Renal cortex interstitium (tissue), 11 donors: ENCODE results near the gene SELPLG. TPM values are rescaled to one million over a fixed set of nuclear protein-coding genes. Genes with fewer than 3 reads are reported as not detected.
"Not testable (repeated sequence)": the region's sequence is repeated elsewhere in the genome, so short reads cannot be mapped to it uniquely, and the experiment has no call there.

Source experiments
- DNase-seq, 11 donors: peaks; one replicate each; pipeline ENCODE4 v3.0.0-alpha.2; 2013; ENCODE audit warnings: low read depth in 9 of 11, low spot score in 4 of 11; ENCODE audit errors: extremely low read depth in 1 of 11
- polyA plus RNA-seq, 3 donors: library from polyadenylated mRNA; unstranded; fragments of 120-200 nt; gene quantifications; one replicate each; pipeline ENCODE4 v1.2.1, GENCODE V29; 2013; ENCODE audit not compliant: insufficient read length in 3 of 3

Gene SELPLG
- polyA plus RNA-seq, 3 donors: 1.7 to 2.5 (median 2.3) TPM

DNA sequence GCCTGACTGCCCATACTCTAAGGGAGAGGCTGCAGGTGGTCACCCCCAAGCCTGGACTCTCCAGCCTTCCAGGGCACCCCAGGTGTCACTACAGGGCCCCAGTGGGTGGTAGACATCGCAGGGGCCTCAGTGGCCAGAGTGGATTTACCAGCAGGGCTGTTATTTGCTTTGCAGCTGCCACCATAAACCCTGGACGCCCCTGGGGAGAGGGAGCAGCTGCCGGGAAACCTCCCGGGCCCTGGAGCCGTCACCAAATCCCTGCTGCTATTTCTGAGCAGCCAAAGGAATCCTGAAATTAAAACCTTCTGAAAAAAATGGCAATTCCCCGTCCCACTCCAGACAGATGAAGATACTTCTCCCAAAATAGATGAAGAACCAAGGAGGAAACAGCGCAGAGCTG, 49.7 kb downstream of the SELPLG start:
- no peak for DNase-seq

DNA sequence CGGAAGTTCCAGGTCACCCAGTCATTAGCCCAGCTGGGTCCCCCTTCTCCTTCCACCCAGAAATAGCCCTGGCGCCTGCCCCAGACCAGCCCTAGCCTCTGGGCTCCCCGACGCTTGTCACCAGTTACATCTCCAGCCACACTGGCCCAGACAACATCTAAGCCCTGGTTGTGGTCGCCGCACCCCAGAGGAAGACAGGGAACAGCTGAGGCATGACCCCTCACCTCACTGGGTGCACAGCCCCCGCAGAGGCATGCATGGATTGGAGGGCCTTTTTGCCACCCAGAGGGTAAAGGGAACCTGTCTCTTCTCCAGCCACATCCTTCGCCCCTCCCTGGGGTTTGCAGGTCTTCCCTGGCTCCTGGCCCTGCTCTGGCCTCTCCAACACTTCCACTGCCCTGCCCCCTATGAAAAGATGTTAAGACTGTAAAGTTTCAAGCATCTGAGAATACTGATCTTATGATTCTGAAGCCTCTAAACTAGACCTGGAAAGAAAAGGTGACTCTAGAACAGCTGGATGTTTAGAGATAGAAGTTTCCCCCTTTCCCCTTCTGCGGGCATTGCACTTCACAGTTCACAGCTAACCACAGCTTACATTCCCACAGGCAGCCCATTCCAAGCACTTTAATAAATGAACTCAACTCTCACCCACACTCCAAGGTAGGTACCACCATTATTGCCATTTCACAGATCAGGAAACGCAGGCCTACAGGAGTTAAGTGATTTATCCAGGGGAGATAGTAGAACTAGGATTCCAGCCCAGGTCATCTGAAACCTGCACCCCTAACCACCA, 50.5 kb downstream of the SELPLG start:
- no peak for DNase-seq

DNA sequence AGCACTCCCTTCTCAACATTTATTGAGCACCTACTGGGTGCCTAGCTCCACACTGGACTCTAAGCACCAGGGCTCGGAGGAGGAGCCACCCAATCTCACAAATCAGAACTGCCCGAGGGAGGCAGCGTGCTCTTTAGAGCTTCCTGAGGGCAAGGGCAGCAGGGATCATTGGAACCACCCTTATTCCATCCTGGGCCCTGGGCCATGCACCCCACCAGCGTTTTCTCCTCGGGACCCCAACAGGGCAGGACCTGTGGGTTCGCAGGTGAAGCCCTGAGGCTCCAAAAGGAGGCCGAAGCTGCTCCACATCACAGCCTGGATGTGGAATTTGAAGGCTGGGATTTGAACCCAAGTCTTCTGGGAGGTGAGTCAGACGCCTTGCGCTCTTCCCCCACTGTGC, 51.2 kb downstream of the SELPLG start:
- DNase-seq: no peak

DNA sequence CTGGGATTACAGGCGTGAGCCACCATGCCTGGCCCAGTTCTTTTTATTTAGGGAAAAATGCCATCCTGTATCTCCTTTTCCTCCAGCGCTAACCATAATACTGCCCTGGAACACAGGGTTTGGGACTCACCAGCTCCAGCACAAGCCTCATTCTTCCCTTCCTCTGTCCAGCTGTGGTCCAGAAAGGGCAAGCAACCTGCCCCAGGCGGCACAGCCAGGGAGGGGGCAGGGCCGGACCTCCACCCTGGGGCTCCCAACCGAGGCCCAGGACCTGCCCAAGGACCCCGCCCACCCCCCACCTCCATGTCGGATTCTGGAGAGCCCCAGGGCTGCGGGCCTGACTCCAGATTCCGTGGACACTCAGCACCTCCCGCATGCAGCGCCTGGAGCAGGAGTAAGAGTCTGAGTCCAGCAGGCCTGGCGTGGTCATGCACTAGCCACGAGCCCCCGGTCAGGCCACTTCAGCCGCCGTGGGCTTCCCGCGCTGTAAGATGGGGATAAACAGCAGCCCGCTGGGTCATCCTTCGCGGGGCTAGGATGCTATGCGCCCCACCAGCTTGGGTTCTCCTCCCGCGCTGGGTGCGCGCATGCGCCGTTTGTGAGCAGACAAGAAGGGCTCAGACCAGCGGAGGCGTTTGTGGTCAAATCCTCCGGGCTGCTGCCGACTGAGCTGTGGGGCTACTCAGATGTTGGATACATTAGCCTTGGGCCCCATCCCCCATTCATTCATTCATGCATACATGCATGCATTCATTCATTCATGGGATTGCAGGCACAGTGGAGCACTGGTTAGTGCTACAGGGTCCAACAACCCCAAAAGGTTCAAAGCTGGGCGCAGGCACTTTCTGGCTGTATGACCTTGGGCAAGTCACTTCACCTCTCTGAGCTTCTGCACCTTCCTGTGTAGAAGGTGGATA, 52.1 kb downstream of the SELPLG start:
- DNase-seq: no peak

DNA sequence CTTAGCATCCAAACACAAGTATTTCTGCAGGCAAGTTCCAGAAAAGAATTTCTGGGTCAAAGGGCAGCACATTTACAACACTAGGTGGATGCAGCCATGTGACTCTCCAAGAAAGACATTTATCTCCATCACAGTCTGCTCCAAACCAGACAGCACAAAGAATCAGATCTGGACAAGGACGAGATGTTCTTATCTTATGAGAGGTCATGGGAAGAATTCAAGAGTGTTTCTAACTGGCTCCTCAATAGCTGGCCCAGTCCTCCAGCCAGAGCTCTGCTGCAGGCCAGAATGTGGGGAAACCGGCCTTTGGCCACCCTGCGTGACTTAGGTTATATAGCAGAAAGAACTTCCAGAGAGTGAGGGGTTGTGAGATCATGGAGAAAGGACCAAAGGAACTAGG, 53.2 kb downstream of the SELPLG start:
- no peak for DNase-seq

DNA sequence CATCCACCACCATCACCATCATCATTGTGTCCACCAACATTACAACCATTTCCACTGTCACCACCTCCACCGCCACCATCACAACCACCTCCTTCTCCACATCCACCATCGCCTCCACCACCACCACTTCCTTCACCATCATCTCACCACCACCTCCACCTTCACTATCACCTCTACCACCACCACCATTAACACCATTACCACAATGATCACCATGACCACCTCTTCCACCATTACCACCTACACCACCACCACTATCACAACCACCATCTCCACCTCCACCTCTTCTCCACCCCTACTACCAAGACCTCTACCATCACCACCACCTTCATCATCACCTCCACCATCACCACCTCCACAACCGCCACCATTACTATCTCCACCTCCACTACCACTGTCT, 54.9 kb downstream of the SELPLG start:
- DNase-seq: no peak

DNA sequence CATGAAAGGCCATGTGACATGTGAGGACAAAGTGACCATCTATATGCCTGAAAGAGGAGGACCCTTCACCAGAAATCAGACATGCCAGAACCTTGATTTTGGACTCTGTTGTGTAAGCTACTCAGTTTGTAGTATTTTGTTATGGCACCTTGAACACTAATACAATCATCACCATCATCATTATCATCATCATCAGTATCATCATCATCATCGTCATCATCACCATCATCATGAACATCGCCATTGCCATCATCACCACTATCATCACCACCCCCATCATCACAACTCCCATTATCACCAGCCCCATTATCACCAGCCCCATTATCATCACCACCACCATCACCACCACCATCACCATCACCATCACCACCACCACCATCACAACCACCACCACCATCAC, 55.4 kb downstream of the SELPLG start:
- no peak for DNase-seq

DNA sequence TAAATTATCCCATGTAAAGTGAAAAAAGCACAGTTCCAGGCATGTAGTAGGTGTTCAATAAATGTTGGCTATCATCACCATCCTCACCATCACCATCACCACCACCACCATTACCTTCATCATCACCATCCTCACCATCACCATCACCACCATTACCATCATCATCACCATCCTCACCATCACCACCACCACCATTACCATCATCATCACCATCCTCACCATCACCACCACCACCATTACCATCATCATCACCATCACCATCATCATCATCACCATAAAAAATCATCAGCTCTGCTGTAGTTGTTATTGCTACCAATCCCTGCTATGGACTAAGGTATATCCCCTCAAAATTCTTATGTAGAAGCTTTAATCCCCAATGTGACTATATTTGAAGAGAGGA, 56.2 kb downstream of the SELPLG start:
- no peak for DNase-seq

DNA sequence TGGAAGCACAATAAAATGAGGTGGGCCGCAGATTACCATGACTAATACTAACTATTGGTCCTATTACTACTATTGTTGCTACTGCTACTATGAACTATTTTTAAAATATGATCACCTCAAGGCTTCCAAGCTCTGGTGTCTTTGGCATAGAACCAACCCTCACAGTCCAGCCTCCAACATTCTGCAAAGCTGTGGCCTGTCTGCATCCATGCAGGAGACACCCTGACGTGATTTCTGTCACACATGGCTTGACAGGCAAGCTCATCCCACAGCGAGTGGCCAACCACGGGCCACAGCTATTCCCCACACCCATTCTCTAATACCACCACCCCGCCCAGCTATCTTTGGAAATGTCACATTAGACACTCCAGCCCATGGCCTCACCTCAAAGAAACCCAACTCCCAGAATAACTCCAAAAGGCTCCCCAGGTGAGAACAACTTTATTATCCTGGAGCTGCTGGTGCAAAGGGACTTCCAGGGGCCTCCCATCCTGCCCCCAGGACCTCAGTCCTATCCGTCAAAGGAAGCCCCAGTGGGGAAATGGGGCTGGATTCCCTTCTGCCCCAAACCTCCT, 56.9 kb downstream of the SELPLG start:
- no peak for DNase-seq

DNA sequence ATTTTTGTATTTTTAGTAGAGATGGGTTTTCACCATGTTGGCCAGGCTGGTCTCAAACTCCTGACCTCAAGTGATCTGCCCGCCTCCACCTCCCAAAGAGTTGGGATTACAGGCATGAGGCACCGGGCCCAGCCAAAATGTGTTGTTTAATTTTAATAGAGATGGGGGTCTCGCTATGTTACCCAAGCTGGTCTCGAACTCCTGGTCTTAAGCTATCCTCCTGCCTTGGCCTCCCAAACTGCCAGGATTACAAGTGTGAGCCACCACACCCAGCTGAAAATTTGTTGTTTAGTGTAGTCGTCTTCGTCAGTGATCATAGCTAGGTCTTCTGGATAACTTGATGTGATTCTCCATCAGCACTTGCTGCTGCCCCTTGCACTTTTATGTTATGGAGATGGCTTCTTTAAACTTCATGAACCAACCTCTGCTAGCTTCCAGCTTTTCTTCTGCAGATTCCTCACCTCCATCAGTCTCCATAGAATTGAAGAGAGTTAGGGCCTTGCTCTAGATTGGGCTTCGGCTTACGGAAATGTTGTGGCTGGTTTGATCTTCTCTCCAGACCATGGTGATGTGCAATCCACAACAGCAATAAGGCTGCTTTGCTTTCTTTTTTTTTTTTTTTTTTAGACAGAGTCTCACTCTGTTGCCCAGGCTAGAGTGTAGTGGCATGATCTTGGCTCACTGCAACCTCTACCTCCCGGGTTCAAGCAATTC, 58.3 kb downstream of the SELPLG start:
- DNase-seq: no peak

DNA sequence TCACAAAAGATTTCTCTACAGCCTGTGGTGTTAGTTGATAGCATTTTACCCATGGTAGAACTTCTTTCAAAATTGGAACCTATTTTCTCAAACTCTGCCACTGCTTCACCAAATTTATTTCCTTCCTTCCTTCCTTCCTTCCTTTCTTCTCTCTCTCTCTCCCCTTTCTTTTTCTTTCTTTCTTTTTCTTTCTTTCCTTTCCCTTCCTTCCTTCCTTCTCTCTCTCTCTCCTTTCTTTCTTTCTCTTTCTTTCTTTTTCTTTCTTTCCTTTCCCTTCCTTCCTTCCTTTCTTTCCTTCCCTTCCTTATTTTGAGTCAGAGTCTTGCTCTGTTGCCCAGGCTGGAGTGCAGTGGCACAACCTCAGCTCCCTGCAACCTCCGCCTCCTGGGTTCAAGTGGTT, 59.4 kb downstream of the SELPLG start:
- not testable (repeated sequence) for DNase-seq

DNA sequence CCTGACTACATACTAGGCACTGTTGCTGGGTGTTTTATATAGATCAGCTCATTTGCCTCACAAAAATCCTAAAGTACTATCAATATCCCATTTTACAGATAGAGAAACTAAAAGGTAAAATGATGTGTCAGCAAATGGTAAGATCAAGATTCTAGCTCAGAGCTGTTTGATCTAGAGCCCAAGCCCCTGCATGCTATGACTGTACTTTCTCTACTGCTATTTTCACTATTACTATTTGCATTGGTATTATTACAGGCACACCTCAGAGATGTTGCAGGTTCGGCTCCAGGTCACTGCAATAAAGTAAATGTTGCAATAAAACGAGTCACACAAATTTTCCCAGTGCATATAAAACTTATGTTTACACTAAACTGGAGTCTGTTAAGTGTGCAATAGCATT, 60.4 kb downstream of the SELPLG start:
- DNase-seq: no peak

DNA sequence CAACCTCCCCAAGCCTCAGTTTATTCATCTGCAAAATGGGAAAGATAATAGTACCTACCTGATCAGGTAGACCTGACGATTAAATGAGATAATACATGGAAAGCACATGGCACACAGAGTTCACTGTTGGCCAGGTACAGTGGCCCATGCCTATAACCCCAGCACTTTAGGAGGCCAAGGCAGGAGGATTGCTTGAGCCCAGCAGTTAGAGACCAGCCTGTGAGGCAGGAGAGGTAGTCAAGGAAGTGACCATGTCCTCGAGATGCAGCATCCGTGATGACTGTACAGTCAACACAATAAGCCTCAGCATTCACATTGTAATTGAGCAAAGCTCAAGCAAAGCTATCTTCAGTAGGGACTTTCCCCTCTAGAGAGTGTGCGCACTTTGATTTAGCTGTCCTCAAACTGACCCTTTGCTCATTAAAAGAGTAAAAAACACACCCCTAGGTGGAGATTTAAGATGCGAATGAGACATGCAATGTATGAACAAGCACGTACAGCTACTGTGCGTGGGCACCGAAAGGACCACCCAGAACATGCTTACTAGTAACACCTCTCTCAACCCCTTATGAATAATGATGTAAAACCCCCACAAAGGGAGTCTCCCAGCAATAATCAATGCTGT, 61.4 kb downstream of the SELPLG start:
- no peak for DNase-seq

Other genes starting within 250 kb of the SELPLG start
- 1 to 10 TPM; 3.0 to 4.0 (median 3.7) TPM for gene FICD, start 118.6 kb downstream of the SELPLG start, polyA plus RNA-seq
- 10 to 100 TPM; 60.8 to 72.7 (median 61.6) TPM for gene SART3, start 72.7 kb downstream of the SELPLG start, polyA plus RNA-seq
- 100 to 1,000 TPM; 104 to 115 (median 112) TPM for gene ISCU, start 71.3 kb downstream of the SELPLG start, polyA plus RNA-seq
- gene TMEM119, start 35.8 kb downstream of the SELPLG start, polyA plus RNA-seq: 10 to 100 TPM; 16.8 to 25.9 (median 17.6) TPM
- gene CORO1C, start 97.6 kb upstream of the SELPLG start, polyA plus RNA-seq: 10 to 100 TPM; 56.2 to 65.8 (median 60.5) TPM
- gene SSH1, start 223.7 kb upstream of the SELPLG start, polyA plus RNA-seq: 10 to 100 TPM; 19.1 to 26.5 (median 21.3) TPM
- 1 to 10 TPM in 1 of 3 donors, under 1 TPM in 2; 0.75 to 1.1 (median 0.92) TPM for gene DAO, start 246.2 kb upstream of the SELPLG start, polyA plus RNA-seq